HFFc6 (cell line): ENCODE measurements around the gene KIF5C. TPM values are rescaled to one million over a fixed set of nuclear protein-coding genes. Genes with fewer than 3 reads are reported as not detected.

Source experiments
- DNase-seq: peaks from one replicate; pipeline ENCODE4 v3.0.0-alpha.2; 2018
- H3K27ac Mint-ChIP-seq: 2 replicates; pipeline ENCODE4 v1.8.0; 2020; ENCODE audit warnings: mild to moderate bottlenecking, mixed read lengths
- H3K27me3 Mint-ChIP-seq: 2 replicates; pipeline ENCODE4 v1.8.0; 2021; ENCODE audit warnings: mild to moderate bottlenecking, moderate library complexity, mixed read lengths; ENCODE audit not compliant: insufficient read depth
- H3K36me3 Mint-ChIP-seq: 2 replicates; pipeline ENCODE4 v1.8.0; 2021; ENCODE audit warnings: low read depth, mixed read lengths
- H3K4me1 Mint-ChIP-seq: 2 replicates; pipeline ENCODE4 v1.8.0; 2020; ENCODE audit warnings: low read depth, mixed read lengths
- H3K4me3 Mint-ChIP-seq: 2 replicates; pipeline ENCODE4 v1.8.0; 2020; ENCODE audit warnings: mild to moderate bottlenecking, moderate library complexity, mixed read lengths
- H3K9me3 Mint-ChIP-seq: 2 replicates; pipeline ENCODE4 v1.8.0; 2020; ENCODE audit warnings: mild to moderate bottlenecking, mixed read lengths
- total RNA-seq, 6 experiments: library from RNA; stranded (reverse); fragmentation: NEBNext Ultra II Directional; extraction: Animal tissue kit (Norgen Biotek cat#: 25700); gene quantifications; 2 replicates in 1 of 6; 3 replicates in 5 of 6; pipeline ENCODE4 v1.2.3, GENCODE V29; 2021
- TF ChIP-seq, protein P1 (sequence below): fragments of 200-600 bp; sonication (generic); IDR thresholded peaks from 2 replicates; pipeline ENCODE4 v1.5.0; 2021; ENCODE audit warnings: antibody characterized with exemption, mild to moderate bottlenecking

KIF5C gene
- total RNA-seq, 6 experiments from 2014 or later = 0.38 to 1.0 (median 0.54) TPM

DNA sequence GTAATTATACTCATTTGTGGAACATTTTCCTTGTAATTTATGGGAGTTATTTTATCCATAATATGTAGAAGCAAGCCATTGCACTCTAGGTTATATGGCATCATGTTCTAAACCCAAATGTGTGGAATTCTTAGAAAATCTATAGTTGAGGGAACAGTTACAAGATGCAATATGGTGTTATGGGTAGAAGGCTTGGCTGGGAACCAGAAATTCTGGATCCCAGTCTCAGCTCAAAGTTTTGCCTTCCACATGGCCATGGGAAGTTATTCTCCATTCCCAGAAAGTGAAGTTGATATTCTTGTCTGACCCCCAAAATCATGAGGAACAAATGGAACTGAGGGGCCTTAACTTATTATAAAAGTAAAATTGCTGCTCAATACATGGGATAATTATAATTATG lies 38.0 kb downstream of the KIF5C start:
- no peaks in the 10 kb centered on the region for H3K36me3 Mint-ChIP-seq
- TF ChIP-seq, protein P1, sequence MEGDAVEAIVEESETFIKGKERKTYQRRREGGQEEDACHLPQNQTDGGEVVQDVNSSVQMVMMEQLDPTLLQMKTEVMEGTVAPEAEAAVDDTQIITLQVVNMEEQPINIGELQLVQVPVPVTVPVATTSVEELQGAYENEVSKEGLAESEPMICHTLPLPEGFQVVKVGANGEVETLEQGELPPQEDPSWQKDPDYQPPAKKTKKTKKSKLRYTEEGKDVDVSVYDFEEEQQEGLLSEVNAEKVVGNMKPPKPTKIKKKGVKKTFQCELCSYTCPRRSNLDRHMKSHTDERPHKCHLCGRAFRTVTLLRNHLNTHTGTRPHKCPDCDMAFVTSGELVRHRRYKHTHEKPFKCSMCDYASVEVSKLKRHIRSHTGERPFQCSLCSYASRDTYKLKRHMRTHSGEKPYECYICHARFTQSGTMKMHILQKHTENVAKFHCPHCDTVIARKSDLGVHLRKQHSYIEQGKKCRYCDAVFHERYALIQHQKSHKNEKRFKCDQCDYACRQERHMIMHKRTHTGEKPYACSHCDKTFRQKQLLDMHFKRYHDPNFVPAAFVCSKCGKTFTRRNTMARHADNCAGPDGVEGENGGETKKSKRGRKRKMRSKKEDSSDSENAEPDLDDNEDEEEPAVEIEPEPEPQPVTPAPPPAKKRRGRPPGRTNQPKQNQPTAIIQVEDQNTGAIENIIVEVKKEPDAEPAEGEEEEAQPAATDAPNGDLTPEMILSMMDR = no peak
- H3K27ac Mint-ChIP-seq = no peak overlapping the region
- H3K9me3 Mint-ChIP-seq = peaks cover 5% of the 10 kb centered on the region; the same call in 1 of the 2 replicates
- no peak for DNase-seq
- H3K4me3 Mint-ChIP-seq = no peak overlapping the region
- peaks cover 18% of the 10 kb centered on the region for H3K27me3 Mint-ChIP-seq
- peaks cover 5% of the 10 kb centered on the region; the same call in 1 of the 2 replicates for H3K4me1 Mint-ChIP-seq

DNA sequence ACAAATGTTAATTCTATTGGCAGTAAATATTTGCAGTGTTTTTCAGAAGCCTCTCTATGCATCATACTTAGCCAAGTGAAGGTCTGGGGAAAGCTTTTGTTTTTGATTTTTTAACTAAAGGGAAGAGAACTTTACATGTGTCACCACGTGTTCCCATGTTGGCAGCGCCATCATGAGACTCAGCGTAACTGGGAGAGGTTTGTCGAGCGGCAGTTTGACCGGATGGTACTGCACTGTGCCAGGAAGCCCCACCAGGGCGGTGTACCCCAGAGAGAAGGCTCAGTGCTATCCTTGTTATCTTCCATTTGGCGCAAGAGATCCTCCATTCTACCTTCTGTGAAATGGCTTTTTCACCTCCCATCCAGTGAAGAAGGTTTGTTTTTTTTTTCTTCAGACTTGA lies 38.5 kb downstream of the KIF5C start:
- TF ChIP-seq, protein P1 = no peak
- H3K36me3 Mint-ChIP-seq = no peaks in the 10 kb centered on the region; the same call in 1 of the 2 replicates
- no peak for DNase-seq
- peaks cover 9% of the 10 kb centered on the region for H3K9me3 Mint-ChIP-seq
- H3K27me3 Mint-ChIP-seq = peaks cover 18% of the 10 kb centered on the region
- no peak overlapping the region for H3K4me3 Mint-ChIP-seq
- H3K27ac Mint-ChIP-seq = no peak overlapping the region
- peaks cover 5% of the 10 kb centered on the region; the same call in 1 of the 2 replicates for H3K4me1 Mint-ChIP-seq

DNA sequence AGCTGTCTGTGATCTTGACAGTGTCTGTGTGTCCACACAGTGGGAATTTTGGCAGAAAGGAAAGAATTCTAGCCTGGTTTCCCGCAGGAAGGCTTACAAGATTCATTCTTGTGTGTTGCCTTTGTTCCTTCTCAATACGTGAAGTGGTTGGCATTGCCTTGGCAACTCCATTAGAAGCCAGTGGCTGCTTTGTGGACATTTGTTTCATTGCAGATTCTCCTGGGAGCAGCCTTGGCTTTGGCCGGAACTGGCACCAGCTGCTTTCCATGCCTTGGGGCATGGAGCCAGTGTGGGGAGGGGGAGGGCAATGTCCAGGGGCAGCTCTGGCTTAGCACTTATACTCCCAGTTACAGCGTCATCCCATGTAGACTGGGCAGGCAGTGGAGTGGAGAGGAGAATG lies 39.4 kb downstream of the KIF5C start:
- H3K27me3 Mint-ChIP-seq = peaks cover 20% of the 10 kb centered on the region
- H3K9me3 Mint-ChIP-seq = peaks cover 15% of the 10 kb centered on the region
- no peaks in the 10 kb centered on the region; the same call in 1 of the 2 replicates for H3K36me3 Mint-ChIP-seq
- H3K4me3 Mint-ChIP-seq = no peak overlapping the region
- TF ChIP-seq, protein P1 = no peak
- no peak for DNase-seq
- H3K4me1 Mint-ChIP-seq = no peaks in the 10 kb centered on the region
- no peak overlapping the region for H3K27ac Mint-ChIP-seq

DNA sequence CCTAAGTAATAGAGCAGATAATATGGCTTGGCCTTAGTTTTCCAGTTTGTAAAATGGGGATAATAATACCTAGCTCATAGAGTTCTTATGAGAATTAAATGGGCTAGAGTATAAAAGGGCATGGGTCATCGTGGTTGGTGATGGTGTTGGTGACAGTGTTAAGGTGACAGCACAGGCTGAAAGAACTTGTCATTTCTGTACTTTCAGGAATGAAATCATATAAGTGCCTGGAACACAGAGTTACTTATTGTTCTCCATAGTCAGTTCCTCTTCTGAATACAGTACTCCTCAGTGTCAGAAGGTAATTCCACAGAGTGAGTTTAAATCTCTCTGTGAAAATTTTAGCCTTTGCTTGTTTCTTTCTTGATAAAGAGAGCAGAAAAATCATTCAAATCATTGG lies 42.4 kb downstream of the KIF5C start:
- no peaks in the 10 kb centered on the region for H3K4me1 Mint-ChIP-seq
- no peak overlapping the region for H3K27ac Mint-ChIP-seq
- H3K4me3 Mint-ChIP-seq = no peak overlapping the region
- H3K36me3 Mint-ChIP-seq = no peaks in the 10 kb centered on the region; the same call in 1 of the 2 replicates
- TF ChIP-seq, protein P1 = no peak
- peaks cover 15% of the 10 kb centered on the region for H3K27me3 Mint-ChIP-seq
- no peak for DNase-seq
- peaks cover 15% of the 10 kb centered on the region for H3K9me3 Mint-ChIP-seq

DNA sequence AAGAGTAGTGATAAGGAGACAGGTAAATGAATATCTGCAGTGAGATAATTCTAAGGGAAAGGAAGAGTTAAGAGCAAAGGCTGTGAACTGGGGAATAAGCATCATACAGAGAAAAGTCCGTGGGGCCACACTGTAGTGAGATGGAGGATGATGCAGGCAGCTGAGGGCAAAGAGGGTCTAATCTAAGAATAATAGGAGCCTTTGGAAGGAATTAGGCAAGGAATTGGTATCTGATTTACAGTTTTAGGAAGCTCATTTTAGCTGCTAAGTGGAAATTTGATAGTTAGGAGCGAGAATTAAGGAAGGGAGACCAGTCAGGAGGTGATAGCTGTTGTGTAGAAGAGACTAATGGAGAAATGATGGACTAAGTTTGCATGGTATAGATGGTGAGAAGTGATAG lies 43.5 kb downstream of the KIF5C start:
- Mint-ChIP-seq H3K9me3 (peaks cover 15% of the 10 kb centered on the region), H3K36me3 (no peaks in the 10 kb centered on the region; the same call in 1 of the 2 replicates), H3K4me3 (no peak overlapping the region), H3K4me1 (no peaks in the 10 kb centered on the region), H3K27ac (no peak overlapping the region), H3K27me3 (peaks cover 14% of the 10 kb centered on the region)
- DNase-seq = no peak
- TF ChIP-seq, protein P1 = no peak

DNA sequence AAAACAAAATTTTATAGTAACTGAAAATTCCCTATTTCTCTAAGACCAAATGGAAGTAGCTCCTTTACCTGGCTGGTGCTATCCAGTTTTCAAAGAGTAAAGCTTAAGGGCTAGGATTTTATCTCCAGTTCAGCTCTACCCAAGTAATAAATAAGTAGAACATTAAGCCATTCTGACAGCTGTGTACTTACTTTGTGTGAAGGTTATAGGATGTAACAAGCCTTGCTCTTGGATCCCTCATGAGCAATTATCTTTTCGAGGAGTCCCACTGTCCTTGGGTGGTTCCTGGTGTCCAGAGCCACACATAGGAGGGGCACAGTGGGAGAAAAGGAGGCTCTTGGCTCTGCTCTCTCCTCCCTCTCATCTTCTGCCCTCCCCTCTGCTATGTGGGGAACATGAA lies 45.5 kb downstream of the KIF5C start:
- Mint-ChIP-seq H3K9me3 (peaks cover 10% of the 10 kb centered on the region), H3K4me1 (no peaks in the 10 kb centered on the region), H3K27ac (no peak overlapping the region), H3K36me3 (no peaks in the 10 kb centered on the region; the same call in 1 of the 2 replicates), H3K27me3 (peaks cover 17% of the 10 kb centered on the region), H3K4me3 (no peak overlapping the region)
- TF ChIP-seq, protein P1 = no peak
- no peak for DNase-seq
